AG04450 (cell line): ENCODE measurements around the gene CRYBG2. TPM values are rescaled to one million over a fixed set of nuclear protein-coding genes. Genes with fewer than 3 reads are reported as not detected.
A peak's percentile ranks its signal among the peaks of the same experiment; 100 is the strongest.

Experiments
- CTCF ChIA-PET: fragments of 300-600, 350-600 bp; formaldehyde crosslinking; extraction: SDS; loops from one replicate; lab custom pipeline; 2022; ENCODE audit warnings: antibody characterized with exemption, inconsistent platforms; lab: Charles Lee
- POLR2A ChIA-PET: fragments of 350-600 bp; formaldehyde crosslinking; extraction: SDS; loops from one replicate; lab custom pipeline; 2021; ENCODE audit warnings: antibody characterized with exemption, inconsistent platforms; lab: Yijun Ruan, JAX
- DNase-seq: peaks from one replicate; pipeline ENCODE4 v3.0.0-alpha.2; 2011; ENCODE audit warnings: low read depth, low spot score
- H3K27ac ChIP-seq: one replicate; pipeline ENCODE4 v1.5.1; 2012; ENCODE audit warnings: low read depth, low read length, control low read depth
- H3K27me3 ChIP-seq: one replicate; pipeline ENCODE4 v1.6.0; 2012; ENCODE audit warnings: low read length; ENCODE audit not compliant: control insufficient read depth, insufficient read depth
- H3K4me3 ChIP-seq: 2 replicates; pipeline ENCODE4 v1.5.1; 2011; ENCODE audit warnings: mild to moderate bottlenecking, low read depth, low read length, control low read depth
- H3K9me3 ChIP-seq: 2 replicates; pipeline ENCODE4 v1.5.1; 2012; ENCODE audit warnings: low read length; ENCODE audit not compliant: control insufficient read depth, insufficient read depth
- CTCF ChIP-seq: IDR thresholded peaks from 2 replicates; pipeline ENCODE4 v1.5.1; 2011; ENCODE audit warnings: low read depth, low read length, control low read depth, inconsistent platforms
- polyA plus RNA-seq: library from polyadenylated mRNA; depleted of rRNA; stranded (reverse); fragments of >200 nt; gene quantifications from 2 replicates; pipeline ENCODE4 v1.2.3, GENCODE V29; 2011

CRYBG2 gene
- polyA plus RNA-seq, 1 experiment, result not detected

- no peak for TF ChIP-seq CTCF
- POLR2A ChIA-PET, result no interaction called here
- DNase-seq, result no peak
- no peak overlapping the region for H3K4me3 ChIP-seq
- peaks cover 11% of the 10 kb centered on the region for H3K27me3 ChIP-seq
- no peaks in the 10 kb centered on the region for H3K9me3 ChIP-seq
- H3K27ac ChIP-seq, result no peak overlapping the region
- CTCF ChIA-PET, result interaction anchor here (0.7 to 1.0 kb wide), 2 partner anchors 13 to 66 kb away, joined by 3 to 7 read pairs; no protein-coding TSS in a partner anchor
Observed at GRCh38 chr1:26350701-26351589, 3.0 kb downstream of the CRYBG2 start.

GRCh38 chr1:26350343-26350700 is 3.6 kb downstream of the CRYBG2 start:
- no peaks in the 10 kb centered on the region for H3K9me3 ChIP-seq
- TF ChIP-seq CTCF, result no peak
- peaks cover 9% of the 10 kb centered on the region for H3K27me3 ChIP-seq
- CTCF ChIA-PET, result interaction anchor here (0.7 kb wide), 1 partner anchor 67 kb away, joined by 3 read pairs; no protein-coding TSS in a partner anchor
- no peak overlapping the region for H3K4me3 ChIP-seq
- no peak overlapping the region for H3K27ac ChIP-seq
- no peak for DNase-seq
- POLR2A ChIA-PET, result interaction anchor here (0.6 kb wide), 1 partner anchor 23 kb away, joined by 6 read pairs; no protein-coding TSS in a partner anchor

- Histone ChIP-seq H3K9me3 (no peaks in the 10 kb centered on the region), H3K4me3 (no peak overlapping the region), H3K27me3 (peaks cover 5% of the 10 kb centered on the region), H3K27ac (no peak overlapping the region)
- DNase-seq, result no peak
- TF ChIP-seq CTCF, result no peak
- POLR2A ChIA-PET, result interaction anchor here (0.6 kb wide), 1 partner anchor 24 kb away, joined by 6 read pairs; no protein-coding TSS in a partner anchor
- CTCF ChIA-PET, result interaction anchor here (0.5 to 1.2 kb wide), 3 partner anchors 15 to 186 kb away, joined by 3 to 6 read pairs (median 6); no protein-coding TSS in a partner anchor
Observed at GRCh38 chr1:26349877-26350244, 4.1 kb downstream of the CRYBG2 start.

- peak; percentile 24 for DNase-seq
- Histone ChIP-seq H3K27me3 (peaks cover 5% of the 10 kb centered on the region), H3K9me3 (no peaks in the 10 kb centered on the region), H3K27ac (no peak overlapping the region), H3K4me3 (no peak overlapping the region)
- no peak for TF ChIP-seq CTCF
- ChIA-PET POLR2A (interaction anchor here (0.6 kb wide), 1 partner anchor 24 kb away, joined by 6 read pairs; no protein-coding TSS in a partner anchor), CTCF (interaction anchor here (0.5 to 1.2 kb wide), 2 partner anchors 15 to 186 kb away, joined by 6 read pairs; no protein-coding TSS in a partner anchor)
Observed at GRCh38 chr1:26349188-26349876, 4.6 kb downstream of the CRYBG2 start.
